AG08395 (cell line): ENCODE data around the gene FBXW9.
"Not testable (repeated sequence)": the region's sequence is repeated elsewhere in the genome, so short reads cannot be mapped to it uniquely, and the experiment has no call there.

Experiments used
- DNase-seq: peaks from one replicate; pipeline ENCODE4 v3.0.0; 2012; ENCODE audit warnings: mixed read lengths, low spot score

The FBXW9 gene

DNA sequence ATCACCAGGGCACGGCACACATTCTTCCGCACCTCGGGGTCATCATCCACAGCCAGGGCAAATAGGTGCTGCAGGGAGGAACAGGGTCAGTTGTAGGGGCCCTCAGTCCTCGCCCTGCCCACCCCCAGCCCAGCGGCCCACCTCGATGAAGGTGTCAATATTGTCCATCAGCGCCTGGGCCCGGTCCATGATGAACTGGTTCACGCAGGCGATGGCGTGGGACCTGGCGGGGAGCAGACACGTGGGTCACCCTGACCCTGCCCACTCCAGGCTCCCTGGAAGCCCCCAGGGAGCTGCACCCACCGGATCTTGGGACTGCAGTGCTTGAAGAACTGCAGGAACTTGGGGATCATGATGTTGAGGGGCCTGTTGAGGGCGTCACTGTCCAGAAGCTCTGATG is 18.7 kb upstream of the FBXW9 start:
- no peak for DNase-seq

DNA sequence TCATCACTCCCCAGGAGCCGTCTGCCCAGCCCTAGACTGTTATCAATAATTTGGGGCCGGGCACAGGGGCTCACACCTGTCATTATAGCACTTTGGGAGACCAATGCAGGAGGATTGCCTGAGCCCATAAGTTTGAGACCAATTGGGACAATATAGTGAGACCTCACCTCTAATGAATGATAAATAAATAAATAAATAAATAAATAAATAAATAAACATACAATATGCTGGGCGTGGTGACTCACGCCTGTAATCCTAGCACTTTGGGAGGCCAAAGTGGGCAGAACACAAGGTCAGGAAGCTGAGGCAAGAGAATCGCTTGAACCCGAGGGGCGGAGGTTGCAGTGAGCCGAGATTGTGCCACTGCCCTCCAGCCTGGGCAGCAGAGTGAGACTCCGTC is 16.9 kb upstream of the FBXW9 start:
- not testable (repeated sequence) for DNase-seq

DNA sequence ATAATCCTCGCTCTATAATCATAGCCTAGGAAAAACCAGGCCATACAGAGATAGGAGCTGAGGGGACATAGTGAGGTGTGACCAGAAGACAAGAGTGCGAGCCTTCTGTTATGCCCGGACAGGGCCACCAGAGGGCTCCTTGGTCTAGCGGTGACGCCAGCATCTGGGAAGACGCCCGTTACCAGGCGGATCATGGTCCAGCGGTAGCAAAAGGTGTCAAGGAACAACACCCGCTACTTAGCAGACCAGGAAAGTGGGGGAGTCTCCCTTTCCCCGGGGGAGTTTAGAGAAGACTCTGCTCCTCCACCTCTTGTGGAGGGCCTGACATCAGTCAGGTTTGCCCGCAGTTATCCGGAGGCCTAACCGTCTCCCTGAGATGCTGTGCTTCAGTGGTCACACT is 15.6 kb upstream of the FBXW9 start:
- not testable (repeated sequence) for DNase-seq

DNA sequence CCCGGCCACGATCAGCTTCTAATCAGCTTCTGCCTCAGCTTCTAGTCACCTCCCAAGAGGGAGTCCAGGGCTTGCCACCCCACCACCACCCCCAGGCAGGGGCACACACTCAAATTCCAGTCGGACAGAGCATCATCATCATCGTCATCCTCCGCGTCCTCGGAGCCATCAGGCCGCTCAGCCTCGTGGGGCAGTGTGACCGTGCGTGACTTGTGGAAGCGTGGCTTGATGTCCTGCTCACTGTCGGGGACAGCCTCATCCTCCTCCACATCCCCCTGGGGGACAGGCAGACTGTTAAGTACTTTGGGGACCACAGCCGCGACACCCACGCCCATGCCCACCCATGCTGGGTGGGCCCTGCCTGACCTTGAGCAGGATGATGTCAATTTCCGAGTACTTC is 14.8 kb upstream of the FBXW9 start:
- no peak for DNase-seq

DNA sequence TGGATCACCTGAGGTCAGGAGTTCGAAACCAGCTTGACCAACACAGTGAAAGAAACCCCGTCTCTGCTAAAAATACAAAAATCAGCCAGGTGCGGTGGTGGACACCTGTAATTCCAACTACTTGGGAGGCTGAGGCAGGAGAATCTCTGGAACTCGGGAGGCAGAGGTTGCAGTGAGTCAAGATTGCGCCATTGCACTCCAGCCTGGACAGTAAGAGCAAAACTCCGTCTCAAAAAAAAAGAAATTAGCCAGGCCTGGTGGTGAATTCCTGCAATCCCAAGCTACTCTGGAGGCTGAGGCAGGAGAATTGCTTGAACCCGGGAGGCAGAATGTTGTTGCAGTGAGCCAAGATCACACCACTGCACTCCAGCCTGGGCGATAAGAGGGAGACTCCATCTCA is 12.2 kb upstream of the FBXW9 start:
- no peak for DNase-seq

DNA sequence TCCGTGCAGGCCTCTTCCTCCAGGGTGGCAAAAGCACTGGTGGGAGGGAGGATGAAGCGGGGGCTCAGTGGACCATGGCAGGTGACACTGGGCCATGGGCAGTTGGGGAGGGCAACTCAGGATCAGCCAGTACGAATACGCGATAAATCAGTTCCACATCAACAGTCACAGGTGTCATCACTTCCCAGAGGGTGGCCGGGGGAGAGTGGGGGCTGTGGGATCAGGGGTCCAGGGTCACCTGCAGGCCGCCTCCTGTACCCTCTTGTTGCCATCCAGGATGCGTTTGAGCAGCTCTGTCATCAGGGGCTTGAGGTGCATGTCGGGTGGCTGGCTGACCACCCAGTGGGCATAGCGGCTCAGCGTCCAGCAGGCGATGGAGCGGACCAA is 9.9 kb upstream of the FBXW9 start:
- no peak for DNase-seq

DNA sequence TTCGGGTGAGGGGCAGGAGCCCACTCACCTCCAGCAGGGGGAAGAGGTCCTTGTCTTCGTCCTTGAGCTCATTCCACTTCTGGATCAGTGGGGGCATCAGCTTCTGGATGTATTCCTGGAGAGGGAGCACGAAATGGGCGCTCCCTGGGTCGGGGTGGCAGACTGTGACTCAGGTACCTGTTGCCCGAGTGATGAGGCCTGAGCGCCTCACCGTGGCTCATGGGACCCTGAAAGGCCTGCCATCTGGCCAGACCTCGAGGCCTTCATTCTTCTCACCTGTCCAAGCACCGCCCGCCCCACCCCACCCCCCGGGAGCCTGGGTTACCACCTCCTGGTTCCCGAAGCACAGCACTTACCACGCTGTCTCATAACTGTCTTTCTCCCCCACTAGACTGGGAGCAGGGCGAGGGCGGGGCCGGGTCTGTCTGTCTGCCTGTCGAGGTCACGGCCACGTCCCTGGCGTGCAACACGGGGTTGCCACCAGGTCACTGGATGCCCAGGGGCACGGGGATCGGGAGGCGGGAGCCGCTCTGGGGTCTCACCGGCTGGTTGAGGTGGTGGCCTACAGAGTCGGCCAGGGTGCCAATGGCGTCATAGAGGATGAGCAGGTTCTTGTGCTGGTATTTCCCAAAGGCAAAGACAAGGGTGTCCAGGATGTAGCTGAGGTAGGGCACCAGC is 9.4 kb upstream of the FBXW9 start:
- DNase-seq, result no peak

DNA sequence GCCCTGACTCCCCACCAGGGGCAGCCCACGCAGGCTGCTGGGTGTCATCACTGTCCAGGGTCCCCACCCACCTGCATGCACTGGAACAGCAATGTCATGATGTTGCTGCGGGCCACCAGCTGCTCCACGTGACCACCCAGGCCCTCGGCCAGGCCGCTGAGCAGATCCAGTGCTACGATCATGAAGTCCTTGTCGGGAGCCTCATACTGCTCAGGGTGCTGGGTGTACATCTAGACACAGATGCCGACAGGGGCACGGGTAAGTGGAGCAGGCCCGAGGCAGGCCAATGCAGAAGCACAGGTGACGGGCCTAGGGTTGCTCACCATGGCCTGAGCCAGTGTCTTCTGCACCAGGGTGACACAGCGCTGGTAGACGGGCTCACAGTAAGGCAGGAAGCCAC is 8.7 kb upstream of the FBXW9 start:
- DNase-seq, result no peak

DNA sequence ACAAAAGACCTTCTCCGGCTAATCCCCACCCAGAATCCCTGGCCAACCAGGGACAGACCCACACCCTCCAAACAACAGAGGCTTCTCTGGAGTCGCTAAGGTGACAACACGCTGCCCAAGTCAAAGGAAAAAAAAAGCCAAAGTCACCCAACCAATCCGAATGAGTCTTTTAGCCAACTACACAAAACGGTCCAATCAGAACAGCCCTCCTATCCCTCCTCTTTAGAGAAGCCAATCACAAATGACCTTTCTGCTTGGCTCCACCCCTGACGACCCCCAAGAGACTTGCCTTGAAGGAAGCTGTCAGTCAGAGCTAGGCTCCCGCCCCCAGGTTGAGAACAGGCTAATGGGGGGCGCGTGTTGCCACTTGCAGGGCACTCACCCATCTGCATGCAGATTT is 6.6 kb upstream of the FBXW9 start:
- peak; percentile 71 for DNase-seq

DNA sequence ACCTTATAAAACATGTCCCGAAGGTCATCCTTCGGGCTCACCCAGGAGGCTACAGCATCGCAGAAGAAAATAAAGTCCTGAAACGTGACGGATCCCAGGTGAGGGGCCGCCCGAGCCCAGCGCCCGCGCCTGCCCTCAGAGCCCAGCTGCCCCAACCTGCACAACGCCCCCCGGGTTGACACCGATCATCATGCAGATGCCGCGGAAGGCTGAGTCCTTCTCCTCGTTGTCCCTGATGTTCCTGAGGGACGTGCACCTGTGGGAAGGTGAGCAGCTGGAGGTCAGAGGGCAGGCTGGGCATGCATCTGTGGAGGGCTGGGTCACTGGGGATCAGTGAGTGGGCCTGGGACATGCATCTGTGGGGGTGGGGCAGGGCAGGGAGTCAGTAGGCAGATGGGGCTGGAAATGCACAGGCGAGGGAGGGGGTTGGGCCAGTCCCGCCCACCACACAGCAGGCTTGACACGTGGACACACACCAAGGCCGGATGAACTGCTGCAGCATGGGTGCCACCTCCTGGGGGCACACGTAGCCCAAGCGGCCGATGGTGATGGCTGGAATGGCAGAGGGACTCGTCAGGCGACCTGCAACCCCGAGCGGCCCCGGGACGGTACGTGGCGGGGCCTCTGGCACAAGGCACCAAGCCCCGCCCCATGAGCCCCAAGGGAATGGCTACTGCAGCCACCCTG is 5.3 kb upstream of the FBXW9 start:
- DNase-seq, result no peak

DNA sequence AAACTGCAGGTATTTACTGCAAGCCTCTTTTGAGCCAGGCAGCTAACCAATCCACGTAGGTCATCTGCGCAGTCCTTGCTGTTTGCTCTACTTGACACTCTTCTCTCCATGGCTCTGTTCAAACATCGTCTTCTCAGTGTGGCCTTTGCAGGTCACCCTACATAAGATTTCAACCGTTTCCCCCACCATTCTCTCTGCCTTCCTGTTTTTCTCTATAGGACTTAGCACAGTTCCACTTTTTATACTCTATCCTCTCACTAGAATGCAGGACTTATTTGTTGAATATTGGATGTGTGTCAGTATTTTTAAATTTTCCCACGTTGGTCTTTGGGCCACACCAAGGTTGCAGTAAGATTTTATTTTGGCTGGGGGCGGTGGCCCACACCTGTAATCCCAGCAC is 1.7 kb upstream of the FBXW9 start:
- DNase-seq, result no peak

DNA sequence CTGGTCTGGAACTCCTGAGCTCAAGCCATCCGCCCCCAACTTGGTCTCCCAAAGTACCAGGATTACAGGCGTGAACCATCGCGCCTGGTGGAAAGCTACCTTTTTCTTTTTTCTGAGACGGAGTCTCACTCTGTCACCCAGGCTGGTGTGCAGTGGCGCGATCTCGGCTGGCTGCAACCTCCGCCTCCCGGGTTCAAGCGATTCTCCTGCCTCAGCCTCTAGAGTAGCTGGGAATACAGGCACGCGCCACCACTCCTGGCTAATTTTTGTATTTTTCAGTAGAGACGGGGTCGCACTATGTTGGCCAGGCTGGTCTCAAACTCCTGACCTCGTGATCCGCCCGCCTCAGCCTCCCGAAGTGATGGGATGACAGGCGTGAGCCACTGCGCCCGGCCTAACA is 994 bp upstream of the FBXW9 start:
- DNase-seq, result not testable (repeated sequence)

DNA sequence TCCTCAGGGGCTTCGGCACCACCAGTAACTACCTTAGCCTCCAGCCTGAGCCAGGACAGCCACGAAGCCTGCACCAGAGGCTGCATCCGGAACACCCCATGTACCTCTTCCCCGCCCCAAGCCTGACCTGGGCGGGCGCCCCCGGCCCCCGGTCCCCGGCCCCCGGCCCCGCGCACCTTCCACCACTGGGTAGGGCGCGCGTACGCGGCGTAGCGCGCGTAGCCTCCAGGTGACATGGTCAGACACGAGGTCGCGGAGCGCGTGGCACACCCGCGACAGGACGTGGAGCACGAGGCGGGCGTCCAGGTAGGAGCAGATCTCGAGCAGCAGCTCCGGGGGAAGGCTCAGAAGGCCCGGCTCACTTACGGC is 450 bp downstream of the FBXW9 start:
- DNase-seq, result no peak

DNA sequence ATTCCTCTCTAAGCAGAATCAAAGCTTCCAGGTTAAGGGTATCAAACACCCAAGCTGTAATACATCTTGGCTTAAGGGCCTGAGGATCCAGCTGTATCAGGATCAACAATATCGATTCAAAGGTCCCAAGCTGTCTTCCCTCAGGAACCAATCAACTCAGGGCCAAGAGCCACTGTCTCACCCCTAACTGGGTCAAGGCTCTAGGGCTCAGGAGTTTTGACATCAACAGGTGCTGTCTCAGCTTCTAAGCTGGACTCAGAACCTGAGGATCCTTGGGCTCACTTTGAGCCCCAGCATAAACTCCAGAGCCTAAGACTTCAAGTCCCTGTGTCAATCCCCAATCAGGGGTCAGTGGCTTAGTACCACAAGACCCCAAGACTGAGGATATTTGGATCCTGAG is 917 bp downstream of the FBXW9 start:
- no peak for DNase-seq

DNA sequence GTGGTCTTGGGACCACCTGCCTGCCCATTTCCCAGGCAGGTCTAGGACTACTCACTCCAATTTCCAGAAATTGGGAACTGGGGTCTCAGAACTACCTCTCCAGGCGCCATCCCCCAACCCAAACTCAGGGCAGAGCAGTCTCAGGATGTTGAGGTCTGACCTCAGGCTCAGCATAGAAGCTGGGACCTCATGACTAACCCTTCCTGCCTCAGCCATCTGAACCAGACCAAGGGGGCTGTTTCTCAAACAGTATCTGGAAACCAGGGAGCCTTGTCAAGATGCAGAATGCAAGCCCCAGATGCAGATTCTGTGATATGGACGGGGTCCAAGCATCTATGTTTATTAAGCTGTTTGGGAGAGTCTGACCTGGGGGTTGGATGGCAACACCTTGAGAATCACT is 1.3 kb downstream of the FBXW9 start:
- no peak for DNase-seq

DNA sequence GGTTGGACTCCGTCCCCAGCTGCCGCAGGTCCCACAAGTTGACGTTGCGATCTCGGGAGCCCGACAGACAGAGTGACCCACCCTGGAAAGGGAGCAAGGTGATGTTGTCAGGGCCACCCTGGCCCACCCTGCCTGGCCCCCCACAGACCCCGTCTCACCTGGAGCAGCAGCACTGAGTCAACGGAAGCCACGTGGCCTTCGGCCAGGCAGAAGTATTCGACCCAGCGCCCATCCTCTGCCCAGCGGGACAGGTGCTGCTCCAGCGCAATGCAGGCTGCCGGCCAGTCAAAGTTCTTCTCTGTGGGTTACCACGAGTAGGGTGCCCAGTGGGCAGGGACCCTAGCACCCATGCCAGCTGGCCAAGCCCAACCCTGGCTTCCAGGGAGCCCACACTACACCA is 1.8 kb downstream of the FBXW9 start:
- no peak for DNase-seq

DNA sequence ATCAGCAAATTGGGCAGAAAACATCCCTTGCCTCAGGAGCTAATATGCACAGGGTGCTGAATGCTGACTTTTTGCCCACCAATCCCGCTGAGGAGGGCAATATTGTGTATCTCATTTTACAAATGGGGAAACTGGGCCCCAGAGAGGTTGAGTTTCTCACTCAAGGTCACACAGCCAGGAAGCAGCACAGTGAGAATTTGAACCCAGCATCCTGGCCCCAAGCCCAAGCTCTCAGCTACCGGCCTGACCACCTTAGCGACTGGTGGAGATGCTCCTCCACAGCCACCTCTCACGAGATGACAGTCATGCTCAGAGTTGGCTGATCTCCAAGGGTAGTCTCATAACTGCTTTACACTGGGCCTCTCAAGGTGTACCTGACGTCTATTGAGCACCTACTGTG is 3.5 kb downstream of the FBXW9 start:
- no peak for DNase-seq

DNA sequence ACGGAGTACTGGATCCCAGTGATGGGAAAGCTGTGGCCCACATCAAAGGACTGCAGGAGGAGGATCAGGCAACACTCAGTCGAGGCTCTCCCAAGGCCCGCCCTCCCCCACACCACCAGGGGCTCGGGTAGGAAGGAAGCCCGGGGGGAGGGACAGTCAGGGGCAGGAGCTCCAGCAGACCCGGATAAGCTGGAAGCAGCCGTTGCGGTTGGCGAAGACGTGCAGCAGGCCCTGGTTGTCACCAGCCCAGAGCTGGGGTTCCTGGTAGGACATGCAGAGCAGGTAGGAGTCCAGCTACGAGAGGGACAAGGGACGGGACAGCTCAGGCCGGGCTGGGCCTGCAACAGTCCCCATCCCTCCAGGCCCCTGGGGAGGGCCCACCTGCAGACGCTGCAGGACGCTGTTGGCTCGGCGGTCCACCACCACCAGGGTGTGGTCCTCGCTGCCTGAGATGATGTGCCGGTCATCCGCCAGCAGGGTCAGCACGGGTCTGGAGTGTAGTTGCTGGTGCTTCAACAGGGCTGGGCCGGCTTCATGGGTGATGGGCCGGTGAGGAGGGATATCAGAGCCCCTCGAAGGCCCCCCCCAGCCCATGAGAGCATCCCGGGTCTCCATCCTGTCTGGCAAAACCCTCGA is 6.7 kb downstream of the FBXW9 start:
- no peak for DNase-seq

DNA sequence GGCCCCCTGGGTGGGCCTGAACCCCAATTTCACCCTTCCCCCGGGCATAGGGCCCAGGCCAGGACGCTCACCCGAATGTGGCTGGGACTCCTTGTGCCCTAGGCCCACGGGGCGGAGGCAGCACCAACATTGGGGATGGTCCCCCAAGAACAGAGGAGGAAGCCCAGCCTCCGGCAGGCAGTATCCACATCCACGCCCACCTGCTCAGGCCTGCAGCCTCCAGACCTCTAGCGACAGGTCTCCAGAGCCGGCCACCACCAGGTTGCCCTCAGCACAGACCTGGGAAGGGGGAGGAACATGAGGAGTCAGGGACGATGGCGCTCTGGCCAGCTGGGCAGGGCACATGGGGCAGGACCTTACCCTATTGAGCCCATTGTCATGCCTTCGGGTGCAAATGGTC is 7.4 kb downstream of the FBXW9 start:
- no peak for DNase-seq

DNA sequence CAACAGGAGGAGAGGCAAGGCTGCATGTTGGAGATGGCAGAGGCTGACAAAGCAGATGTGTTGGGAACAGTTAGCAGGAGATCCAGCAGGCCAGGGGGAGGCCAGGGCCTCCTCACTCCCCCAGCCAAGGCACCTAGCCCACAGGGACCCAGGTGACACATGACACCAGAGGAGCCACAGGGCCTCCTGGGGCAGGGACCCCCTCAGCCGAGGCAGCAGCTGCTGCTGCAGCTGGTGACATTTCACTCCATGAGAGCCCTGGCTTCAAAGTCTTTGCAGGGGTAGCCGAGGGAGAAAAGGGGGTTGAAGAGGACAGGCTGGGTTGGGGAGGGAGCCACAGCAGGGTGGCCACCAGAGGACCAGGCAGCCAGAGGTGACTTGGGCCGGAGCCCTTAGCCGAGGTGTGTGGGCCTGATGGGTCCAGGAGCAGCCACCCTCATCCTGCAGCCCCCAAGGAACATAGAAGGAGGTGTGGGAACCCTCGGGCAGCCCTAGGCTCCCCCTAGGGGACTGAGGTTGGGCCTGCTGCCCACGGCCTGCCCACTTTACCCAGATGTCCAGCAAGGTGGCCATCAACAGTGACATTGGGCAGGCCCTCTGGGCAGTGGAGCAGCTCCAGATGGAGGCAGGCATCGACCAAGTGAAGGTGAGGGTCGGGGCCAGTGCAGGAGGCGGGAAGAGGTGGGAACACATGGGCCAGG is 8.8 kb downstream of the FBXW9 start, which contains the start of gene GNG14:
Gene GNG14 (plus strand): TSS at position 503 of the 701 bp plus-strand sequence. CDS start 51 bp downstream, at position 554.
- no peak for DNase-seq

DNA sequence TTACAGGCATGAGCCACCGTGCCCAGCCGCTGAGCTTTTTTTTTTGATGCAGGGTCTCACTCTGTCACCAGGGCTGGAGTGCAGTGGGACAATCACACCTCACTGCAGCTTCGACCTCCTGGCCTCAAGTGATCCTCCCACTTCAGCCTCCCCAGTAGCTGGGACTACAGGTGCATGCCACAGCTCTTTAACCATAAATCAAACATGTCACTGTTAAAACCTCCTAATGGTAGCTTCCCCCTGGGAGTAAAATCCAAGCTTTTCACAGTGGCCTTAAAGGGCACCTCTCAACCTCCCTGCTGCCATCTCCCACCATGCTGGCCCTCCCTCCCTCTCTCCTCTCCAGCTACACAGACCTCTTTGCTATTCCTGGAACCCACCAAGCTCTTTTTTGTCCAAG is 10.6 kb downstream of the FBXW9 start:
- no peak for DNase-seq

DNA sequence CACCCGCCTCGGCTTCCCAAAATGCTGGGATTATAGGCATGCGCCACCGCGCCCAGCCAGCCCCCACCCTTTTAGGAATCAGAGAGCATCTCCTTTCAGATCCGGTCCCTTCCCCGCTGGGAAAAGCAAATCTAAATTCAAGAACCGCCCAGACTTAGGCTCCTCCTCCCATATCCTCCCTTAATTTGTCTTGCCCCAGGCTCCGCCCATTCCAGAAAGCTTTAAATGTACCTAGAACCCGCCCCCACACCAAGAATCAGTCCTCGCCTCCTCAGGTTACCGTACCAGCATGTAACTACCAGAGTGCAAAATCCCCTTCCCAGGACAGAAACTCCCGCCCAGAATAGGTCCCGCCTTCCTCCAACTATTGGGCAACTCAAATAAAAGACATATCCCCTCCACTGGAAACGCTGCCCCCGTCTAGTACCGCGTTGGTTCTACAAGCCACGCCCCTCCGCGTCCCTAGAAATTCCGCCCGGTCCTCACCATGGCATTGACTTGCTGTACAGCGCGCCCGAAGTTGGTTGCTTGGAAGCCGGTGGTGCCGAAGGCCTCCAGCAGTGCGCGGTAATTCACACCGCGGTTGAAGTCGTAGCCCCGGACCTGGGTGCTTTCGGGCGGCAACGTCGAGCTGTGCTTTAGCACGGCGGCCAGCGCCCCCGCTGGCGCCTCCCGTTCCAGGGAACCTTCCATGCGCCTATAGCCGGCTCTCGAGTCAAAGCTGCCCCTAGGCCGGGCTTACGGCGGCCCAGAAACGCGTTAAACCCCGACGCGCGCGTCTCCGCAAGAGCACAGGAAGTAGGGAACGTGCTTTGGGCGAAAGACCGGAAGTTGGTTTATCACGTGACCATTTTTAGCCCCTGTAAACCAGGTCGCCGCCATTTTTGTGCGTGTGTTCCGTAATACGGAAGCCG is 15.1 kb downstream of the FBXW9 start, which contains the start of gene DHPS:
Gene DHPS (minus strand): TSS at position 807 of the 914 bp plus-strand sequence. CDS start 114 bp downstream, at position 693.
- peak; percentile 96 for DNase-seq
